GM13977 (cell line): ENCODE measurements around the gene STARD10.

Experiments used
- DNase-seq: peaks from one replicate; pipeline ENCODE4 v3.0.0; 2012; ENCODE audit warnings: low spot score
- in situ Hi-C: fragments of 300-500 bp; cut with MboI; formaldehyde crosslinking; loops from one replicate; pipeline ENCODE4 v1.12.0; 2022; ENCODE audit warnings: low sequenced_read_pairs, low pct_unique_long_range_greater_than_20kb, mixed read lengths, inconsistent platforms; ENCODE audit not compliant: unreplicated experiment
- TF ChIP-seq, protein P1 (sequence below): IDR thresholded peaks from 2 replicates; pipeline ENCODE4 v1.5.1; 2012; ENCODE audit warnings: mild to moderate bottlenecking, control low read depth; ENCODE audit not compliant: insufficient read depth; ENCODE audit errors: extremely low read depth, missing control alignments

The STARD10 gene

DNA sequence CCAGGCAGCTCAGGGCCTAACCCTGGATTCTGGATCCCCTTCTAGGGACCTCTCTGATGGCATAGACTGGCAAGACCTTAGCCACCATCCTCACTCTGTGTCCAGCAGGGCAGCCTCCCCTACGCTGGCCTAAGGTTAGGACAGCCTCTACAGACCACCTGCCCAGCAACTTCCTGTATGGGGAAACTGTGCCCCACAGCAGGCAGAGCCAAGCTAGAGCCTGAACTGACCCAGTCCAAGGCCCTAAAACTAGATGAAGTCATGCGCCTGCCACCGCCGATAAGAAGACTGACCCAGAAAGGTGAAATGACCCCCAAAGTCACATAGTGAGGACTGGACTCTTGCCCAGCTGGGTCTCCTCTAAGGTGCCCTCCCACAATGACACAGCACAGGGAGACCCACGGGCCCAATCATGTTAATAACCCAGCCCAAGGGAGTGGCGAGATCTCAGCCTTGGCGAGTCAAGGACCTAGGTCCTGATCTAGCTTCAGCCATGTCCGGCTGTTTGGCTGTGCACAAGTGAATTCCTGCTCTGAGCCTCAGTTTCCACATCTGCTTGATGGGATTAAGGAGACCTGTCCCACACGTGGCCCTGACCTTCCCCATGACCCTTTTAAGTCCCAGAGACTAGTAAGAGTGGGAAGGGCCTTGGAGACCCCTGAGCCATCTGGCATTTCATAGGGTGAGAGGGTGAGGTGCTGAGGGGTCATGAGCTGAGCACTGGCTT, 17.6 kb downstream of the STARD10 start:
- TF ChIP-seq, protein P1, sequence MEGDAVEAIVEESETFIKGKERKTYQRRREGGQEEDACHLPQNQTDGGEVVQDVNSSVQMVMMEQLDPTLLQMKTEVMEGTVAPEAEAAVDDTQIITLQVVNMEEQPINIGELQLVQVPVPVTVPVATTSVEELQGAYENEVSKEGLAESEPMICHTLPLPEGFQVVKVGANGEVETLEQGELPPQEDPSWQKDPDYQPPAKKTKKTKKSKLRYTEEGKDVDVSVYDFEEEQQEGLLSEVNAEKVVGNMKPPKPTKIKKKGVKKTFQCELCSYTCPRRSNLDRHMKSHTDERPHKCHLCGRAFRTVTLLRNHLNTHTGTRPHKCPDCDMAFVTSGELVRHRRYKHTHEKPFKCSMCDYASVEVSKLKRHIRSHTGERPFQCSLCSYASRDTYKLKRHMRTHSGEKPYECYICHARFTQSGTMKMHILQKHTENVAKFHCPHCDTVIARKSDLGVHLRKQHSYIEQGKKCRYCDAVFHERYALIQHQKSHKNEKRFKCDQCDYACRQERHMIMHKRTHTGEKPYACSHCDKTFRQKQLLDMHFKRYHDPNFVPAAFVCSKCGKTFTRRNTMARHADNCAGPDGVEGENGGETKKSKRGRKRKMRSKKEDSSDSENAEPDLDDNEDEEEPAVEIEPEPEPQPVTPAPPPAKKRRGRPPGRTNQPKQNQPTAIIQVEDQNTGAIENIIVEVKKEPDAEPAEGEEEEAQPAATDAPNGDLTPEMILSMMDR, result no peak
- no peak for DNase-seq
- in situ Hi-C loops, result no loop called here

DNA sequence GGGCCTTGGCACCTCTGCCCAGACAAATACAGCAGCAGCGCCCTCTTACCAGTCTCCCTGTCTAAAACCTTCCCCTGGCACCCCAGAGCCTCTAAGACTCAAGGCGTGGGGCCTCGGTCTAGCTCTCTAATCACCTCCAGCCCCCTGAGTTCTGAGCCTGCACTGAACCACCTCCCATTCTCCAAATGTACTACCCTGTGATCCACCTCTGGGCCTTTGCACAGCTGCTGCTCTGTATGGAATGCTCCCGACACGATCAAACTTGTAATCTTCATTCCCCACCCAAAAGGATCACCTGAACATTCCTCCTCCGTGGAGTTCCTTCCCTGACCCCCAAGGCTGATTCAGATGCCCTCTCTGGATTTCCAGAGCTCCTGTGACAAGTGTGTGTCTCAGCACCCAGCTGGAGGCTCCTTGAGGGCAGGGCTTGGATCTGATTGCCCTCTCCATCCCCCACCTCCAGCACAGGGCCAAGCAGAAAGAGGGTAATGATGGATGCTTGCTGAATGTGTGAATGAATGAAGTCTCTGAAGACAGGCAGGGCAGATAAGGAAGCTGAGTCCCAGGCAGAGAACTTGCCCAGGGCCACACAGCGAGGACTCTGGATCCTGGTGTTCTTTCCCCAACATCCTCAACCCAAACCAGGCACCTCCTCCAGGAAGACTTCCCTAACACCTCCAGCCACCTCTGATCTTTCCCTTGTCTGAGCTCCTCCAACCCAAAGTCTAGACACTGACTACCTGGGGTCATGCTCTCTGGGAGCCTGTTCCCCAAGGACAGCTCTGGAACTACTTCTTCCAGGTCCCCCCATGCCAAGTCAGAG, 18.3 kb downstream of the STARD10 start:
- in situ Hi-C loops, result no loop called here
- TF ChIP-seq, protein P1, result no peak
- DNase-seq, result no peak

DNA sequence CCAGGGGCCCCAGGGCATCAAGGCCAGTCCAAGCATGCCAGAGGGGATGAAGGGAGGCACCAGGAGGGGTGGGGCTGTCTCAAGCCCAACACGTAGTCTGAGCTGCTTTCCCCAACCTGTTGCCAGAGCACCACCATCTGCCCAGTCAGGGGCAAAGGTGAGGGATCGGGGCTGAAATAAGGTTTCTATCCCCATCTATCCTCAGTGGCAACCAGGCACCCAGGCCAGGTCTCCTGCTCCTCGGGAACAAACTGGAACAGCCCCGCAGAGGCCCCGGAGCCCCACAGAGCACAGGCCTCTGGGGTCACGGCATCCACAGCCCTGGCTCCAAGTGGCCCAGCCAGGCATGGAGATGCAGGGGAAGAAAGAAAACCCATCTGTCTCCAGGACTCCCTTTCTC, 19.3 kb downstream of the STARD10 start:
- no peak for DNase-seq
- in situ Hi-C loops, result no loop called here

DNA sequence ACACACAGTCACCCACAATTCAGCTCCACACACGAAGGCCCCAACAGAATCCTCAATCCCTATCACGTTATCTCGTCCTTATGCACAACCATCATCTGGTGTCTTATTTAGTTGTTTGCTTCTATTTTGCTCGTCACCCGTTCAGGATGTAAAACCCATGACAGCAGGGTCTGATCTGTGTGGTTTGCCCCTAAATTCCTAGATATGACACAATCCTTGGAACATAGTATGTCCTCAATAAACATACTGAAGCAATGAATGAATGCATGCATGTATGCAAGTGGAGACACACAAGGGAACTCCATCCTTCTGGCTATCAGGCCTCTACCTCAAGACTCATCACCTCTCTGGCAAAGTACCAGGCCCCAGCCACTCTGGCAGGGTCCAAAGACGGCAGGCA, 20.2 kb downstream of the STARD10 start:
- TF ChIP-seq, protein P1, result no peak
- DNase-seq, result no peak

More for the DNA sequence above, 19.3 kb downstream of the STARD10 start:
- TF ChIP-seq, protein P1, result no peak

DNA sequence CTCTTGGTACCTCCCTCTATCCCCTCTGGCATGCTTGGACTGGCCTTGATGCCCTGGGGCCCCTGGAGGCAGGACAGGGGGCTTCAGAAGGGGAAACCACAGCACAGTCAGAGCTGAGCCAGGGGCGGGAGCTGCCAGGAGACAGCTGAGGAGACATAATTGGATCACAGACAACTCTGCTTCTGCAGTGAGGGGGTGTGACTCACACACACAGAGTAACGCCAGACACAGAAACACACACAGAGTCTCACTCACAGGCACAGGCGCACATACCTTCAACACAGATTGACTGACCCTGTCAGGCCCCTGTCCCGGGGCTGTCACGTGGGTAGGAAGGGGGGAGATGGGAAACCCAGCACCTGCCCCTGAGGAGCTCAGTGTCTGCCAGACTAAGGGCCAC, 20.6 kb downstream of the STARD10 start:
- no peak for DNase-seq
- TF ChIP-seq, protein P1, result no peak
- in situ Hi-C loops, result no loop called here

More for the DNA sequence above, 20.2 kb downstream of the STARD10 start:
- in situ Hi-C loops, result no loop called here

DNA sequence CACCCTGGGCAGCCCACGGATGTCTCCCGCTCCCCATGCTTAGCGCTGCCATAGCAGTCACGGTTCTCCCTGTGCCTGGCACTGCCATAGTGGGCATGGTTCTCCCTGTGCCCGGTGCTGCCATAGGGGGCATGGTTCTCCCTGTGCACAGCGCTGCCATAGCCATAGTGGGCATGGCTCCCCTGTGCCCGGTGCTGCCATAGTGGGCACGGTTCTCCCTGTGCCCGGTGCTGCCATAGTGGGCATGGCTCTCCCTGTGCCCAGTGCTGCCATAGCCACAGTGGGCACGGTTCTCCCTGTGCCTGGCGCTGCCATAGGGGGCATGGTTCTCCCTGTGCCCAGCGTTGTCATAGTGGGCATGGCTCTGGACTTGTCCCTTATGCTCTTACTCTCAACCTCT, 21.8 kb downstream of the STARD10 start:
- TF ChIP-seq, protein P1, result no peak
- in situ Hi-C loops, result no loop called here
- no peak for DNase-seq
